Measurements from ENCODE around the gene LCN15. TPM values are rescaled to one million over a fixed set of nuclear protein-coding genes. Genes with fewer than 3 reads are reported as not detected.

LCN15 gene
- total RNA-seq, 1 experiment from 2014 or later, result not detected

DNA sequence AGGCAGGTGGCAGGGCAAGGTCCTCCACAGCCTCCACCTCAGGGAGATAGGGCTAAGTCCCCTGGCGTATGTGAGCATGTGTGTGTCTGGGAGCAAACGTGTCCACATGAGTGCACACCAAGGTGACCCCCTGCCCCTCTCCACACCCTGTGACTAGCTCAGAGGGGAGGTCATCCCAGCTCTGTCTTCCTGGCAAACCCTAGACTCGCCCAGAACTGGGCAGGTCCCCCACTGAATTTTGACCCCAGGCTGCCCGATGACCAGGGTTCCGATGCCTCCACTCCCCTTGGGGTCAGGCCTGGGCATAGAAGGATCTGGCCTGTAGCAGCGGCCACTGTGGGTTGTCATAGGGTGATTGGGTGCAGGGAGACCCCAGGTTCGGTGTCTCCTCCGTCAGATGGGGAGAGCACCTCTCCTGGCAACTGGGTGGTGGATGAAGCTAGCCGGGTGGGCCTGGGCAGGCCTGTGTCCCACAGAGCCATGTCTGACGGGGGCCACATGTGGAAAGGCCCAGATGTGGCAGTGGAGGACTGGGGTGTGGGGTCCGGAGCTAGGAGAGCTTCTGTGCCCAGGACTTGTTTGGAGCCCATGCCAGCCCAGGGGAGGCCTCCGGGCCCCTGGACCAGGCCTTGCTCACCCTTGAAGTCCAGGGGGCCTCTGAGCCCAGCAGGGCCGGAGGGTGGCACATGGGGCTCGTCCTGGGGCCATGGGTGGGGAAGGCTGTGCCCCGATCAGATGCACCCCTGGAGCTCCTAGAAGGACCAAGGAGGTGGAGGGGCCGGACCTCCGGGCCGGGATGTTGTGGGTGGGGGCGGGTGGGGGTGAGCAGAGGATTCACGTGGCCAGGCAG lies 45.7 kb downstream of the LCN15 start:
- no peaks in the 10 kb centered on the region for H3K27me3 ChIP-seq (ENCODE audit: low read length)
- no peaks in the 10 kb centered on the region for H3K79me2 ChIP-seq (ENCODE audit: low read length)
- H3K27ac ChIP-seq (ENCODE audit: low read length), result no peak overlapping the region
- H3K9ac ChIP-seq (ENCODE audit: low read length), result no peak overlapping the region
- ChIA-PET CTCF (no interaction called here), POLR2A (ENCODE audit: unreplicated experiment) (interaction anchor here (0.6 kb wide), 2 partner anchors 9 to 504 kb away, joined by 3 read pairs; no protein-coding TSS in a partner anchor)
- no peak for ATAC-seq
- no peak overlapping the region for H2AFZ ChIP-seq (ENCODE audit: low read length)
- peaks cover 13% of the 10 kb centered on the region; the same call in 1 of the 2 replicates for H4K20me1 ChIP-seq (ENCODE audit: low read length)
- peaks cover 1% of the 10 kb centered on the region; the same call in 1 of the 2 replicates for H3K36me3 ChIP-seq (ENCODE audit: low read depth, low read length)
- no TSS peak for BruUV-seq (replicated peaks)
- no peak overlapping the region for H3K4me2 ChIP-seq (ENCODE audit: low read length)
- DNase-seq, result no peak
- no peaks in the 10 kb centered on the region for H3K9me2 ChIP-seq (replicated peaks; ENCODE audit: low read length)
- TF ChIP-seq EZH2phosphoT487 (IDR thresholded peaks at IDR 0.05; ENCODE audit: borderline replicate concordance, low read length), result no peak
- TF ChIP-seq, protein P1, sequence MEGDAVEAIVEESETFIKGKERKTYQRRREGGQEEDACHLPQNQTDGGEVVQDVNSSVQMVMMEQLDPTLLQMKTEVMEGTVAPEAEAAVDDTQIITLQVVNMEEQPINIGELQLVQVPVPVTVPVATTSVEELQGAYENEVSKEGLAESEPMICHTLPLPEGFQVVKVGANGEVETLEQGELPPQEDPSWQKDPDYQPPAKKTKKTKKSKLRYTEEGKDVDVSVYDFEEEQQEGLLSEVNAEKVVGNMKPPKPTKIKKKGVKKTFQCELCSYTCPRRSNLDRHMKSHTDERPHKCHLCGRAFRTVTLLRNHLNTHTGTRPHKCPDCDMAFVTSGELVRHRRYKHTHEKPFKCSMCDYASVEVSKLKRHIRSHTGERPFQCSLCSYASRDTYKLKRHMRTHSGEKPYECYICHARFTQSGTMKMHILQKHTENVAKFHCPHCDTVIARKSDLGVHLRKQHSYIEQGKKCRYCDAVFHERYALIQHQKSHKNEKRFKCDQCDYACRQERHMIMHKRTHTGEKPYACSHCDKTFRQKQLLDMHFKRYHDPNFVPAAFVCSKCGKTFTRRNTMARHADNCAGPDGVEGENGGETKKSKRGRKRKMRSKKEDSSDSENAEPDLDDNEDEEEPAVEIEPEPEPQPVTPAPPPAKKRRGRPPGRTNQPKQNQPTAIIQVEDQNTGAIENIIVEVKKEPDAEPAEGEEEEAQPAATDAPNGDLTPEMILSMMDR (conservative IDR thresholded peaks at IDR 0.05; ENCODE audit: low read depth, low read length), result no peak
- no peak for TF ChIP-seq EZH2 (IDR thresholded peaks at IDR 0.05; ENCODE audit: low read length, unreplicated experiment)
- H3K4me3 ChIP-seq (ENCODE audit: low read length), result no peak overlapping the region
- H3F3A ChIP-seq (ENCODE audit: low read length, unreplicated experiment), result peaks cover 2% of the 10 kb centered on the region
- H3K9me3 ChIP-seq (ENCODE audit: low read length), result no peaks in the 10 kb centered on the region
- intact Hi-C loops (cut with micrococcal nuclease), result no loop called here
- no peaks in the 10 kb centered on the region; the same call in 1 of the 2 replicates for H3K4me1 ChIP-seq (ENCODE audit: insufficient read depth, low read length)

DNA sequence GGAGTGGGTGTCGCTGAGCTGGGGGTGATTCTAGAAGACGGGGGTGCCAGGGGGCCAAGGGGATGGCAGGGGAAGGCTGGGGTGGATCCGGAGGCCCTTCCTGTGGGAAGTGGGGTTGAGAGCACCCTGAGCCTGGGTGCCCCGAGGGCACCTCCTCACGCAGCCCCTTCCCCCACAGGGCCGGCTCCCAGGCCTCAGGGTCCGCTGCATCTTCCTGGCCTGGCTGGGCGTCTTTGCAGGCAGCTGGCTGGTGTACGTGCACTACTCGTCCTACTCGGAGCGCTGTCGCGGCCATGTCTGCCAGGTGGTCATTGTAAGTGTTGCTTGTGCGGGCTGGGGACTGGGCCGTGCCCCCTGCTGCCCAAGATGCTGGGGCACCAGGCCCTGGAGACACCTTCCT lies 46.9 kb downstream of the LCN15 start:
- intact Hi-C loops (cut with micrococcal nuclease), result no loop called here
- Histone ChIP-seq H3K36me3 (ENCODE audit: low read depth, low read length) (no peaks in the 10 kb centered on the region; the same call in 1 of the 2 replicates), H3K9me3 (ENCODE audit: low read length) (no peaks in the 10 kb centered on the region), H2AFZ (ENCODE audit: low read length) (no peak overlapping the region), H3K9ac (ENCODE audit: low read length) (no peak overlapping the region), H3F3A (ENCODE audit: low read length, unreplicated experiment) (no peaks in the 10 kb centered on the region), H3K27me3 (ENCODE audit: low read length) (no peaks in the 10 kb centered on the region), H3K4me2 (ENCODE audit: low read length) (no peak overlapping the region), H3K4me1 (ENCODE audit: insufficient read depth, low read length) (no peaks in the 10 kb centered on the region; the same call in 1 of the 2 replicates), H3K27ac (ENCODE audit: low read length) (no peak overlapping the region), H3K79me2 (ENCODE audit: low read length) (no peaks in the 10 kb centered on the region), H3K9me2 (replicated peaks; ENCODE audit: low read length) (no peaks in the 10 kb centered on the region), H4K20me1 (ENCODE audit: low read length) (peaks cover 5% of the 10 kb centered on the region; the same call in 1 of the 2 replicates), H3K4me3 (ENCODE audit: low read length) (no peak overlapping the region)
- POLR2A ChIA-PET (ENCODE audit: unreplicated experiment), result interaction anchor here (0.6 kb wide), 1 partner anchor 22 kb away, joined by 3 read pairs; no protein-coding TSS in a partner anchor
- no peak for ATAC-seq
- BruUV-seq (replicated peaks), result no TSS peak
- DNase-seq, result no peak
- CTCF ChIA-PET, result no interaction called here
- no peak for TF ChIP-seq EZH2phosphoT487 (IDR thresholded peaks at IDR 0.05; ENCODE audit: borderline replicate concordance, low read length)
- no peak for TF ChIP-seq EZH2 (IDR thresholded peaks at IDR 0.05; ENCODE audit: low read length, unreplicated experiment)
- TF ChIP-seq, protein P1 (conservative IDR thresholded peaks at IDR 0.05; ENCODE audit: low read depth, low read length), result no peak

DNA sequence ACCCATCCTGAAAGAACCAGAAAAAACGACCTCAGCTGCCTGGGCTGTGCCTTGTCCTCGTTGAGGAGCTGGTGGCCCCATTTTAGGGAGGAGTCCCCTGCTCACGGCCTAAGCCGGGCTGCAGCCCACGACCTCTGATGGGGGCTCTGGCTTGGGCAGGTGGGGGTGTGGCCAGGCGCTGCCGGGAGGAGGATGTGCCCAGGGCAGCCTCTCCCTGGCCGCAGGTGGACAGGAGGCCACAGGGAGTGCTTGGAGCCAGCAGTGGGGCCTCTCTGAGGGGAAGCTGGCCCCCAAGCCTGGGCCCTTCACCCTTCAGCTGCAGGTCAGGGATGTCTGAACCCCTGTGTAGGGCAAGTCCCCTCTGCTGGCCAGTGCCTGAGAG lies 49.4 kb downstream of the LCN15 start:
- no peak overlapping the region for H3K9ac ChIP-seq (ENCODE audit: low read length)

More for the DNA sequence above, 49.4 kb downstream of the LCN15 start:
- CTCF ChIA-PET, result no interaction called here
- no peaks in the 10 kb centered on the region for H3K36me3 ChIP-seq (ENCODE audit: low read depth, low read length)
- H3K4me1 ChIP-seq (ENCODE audit: insufficient read depth, low read length), result no peaks in the 10 kb centered on the region; the same call in 1 of the 2 replicates
- H2AFZ ChIP-seq (ENCODE audit: low read length), result no peak overlapping the region
- intact Hi-C loops (cut with micrococcal nuclease), result no loop called here
- H4K20me1 ChIP-seq (ENCODE audit: low read length), result no peaks in the 10 kb centered on the region
- DNase-seq (no peak), ATAC-seq (no peak)
- no peaks in the 10 kb centered on the region for H3K79me2 ChIP-seq (ENCODE audit: low read length)
- H3K27ac ChIP-seq (ENCODE audit: low read length), result no peak overlapping the region
- H3K4me3 ChIP-seq (ENCODE audit: low read length), result no peak overlapping the region
- no peaks in the 10 kb centered on the region for H3K9me2 ChIP-seq (replicated peaks; ENCODE audit: low read length)
- H3F3A ChIP-seq (ENCODE audit: low read length, unreplicated experiment), result no peaks in the 10 kb centered on the region
- H3K4me2 ChIP-seq (ENCODE audit: low read length), result no peak overlapping the region
- H3K9me3 ChIP-seq (ENCODE audit: low read length), result no peaks in the 10 kb centered on the region
- no TSS peak for BruUV-seq (replicated peaks)
- POLR2A ChIA-PET (ENCODE audit: unreplicated experiment), result no interaction called here
- TF ChIP-seq EZH2 (IDR thresholded peaks at IDR 0.05; ENCODE audit: low read length, unreplicated experiment), result no peak
- TF ChIP-seq, protein P1 (conservative IDR thresholded peaks at IDR 0.05; ENCODE audit: low read depth, low read length), result no peak
- TF ChIP-seq EZH2phosphoT487 (IDR thresholded peaks at IDR 0.05; ENCODE audit: borderline replicate concordance, low read length), result no peak
- no peaks in the 10 kb centered on the region for H3K27me3 ChIP-seq (ENCODE audit: low read length)

All from PC-3 (cell line).